ENCODE data around the gene TMEM163.
A peak's percentile ranks its signal among the peaks of the same experiment; 100 is the strongest.
"Not testable (repeated sequence)": the region's sequence is repeated elsewhere in the genome, so short reads cannot be mapped to it uniquely, and the experiment has no call there.

Gene TMEM163

DNA sequence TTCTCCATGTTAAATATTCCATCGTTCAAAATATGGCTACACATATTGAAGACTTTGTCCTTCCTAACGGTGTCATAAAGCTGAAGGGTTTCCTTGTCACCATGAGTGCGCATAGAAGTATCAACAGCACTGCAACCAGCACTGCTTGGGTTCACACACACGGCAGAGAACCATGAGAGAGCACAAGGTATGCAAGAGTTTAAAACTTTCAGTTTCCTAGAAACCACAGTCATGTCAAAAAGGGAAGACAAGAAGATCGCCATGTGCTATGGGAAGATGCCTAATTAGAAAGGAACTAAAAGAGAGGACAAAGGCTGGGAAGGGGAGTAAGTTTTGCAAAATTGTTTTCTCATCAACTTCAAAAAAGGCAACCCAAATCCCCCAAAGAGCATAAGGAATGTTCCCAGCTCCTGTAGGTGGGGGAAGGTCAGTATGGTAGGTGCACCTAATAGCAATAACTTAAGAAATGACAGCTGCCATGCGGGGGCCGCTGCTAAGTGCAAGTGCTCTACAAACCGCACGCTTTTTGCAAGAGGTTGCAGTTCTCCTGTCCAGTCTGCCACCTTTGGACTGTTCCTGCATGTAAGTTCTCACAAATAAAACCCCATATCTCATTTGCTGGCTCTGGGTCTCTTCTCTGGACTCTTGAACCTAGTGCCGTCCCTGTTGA, 136.8 kb downstream of the TMEM163 start:
- DNase-seq = no peak

DNA sequence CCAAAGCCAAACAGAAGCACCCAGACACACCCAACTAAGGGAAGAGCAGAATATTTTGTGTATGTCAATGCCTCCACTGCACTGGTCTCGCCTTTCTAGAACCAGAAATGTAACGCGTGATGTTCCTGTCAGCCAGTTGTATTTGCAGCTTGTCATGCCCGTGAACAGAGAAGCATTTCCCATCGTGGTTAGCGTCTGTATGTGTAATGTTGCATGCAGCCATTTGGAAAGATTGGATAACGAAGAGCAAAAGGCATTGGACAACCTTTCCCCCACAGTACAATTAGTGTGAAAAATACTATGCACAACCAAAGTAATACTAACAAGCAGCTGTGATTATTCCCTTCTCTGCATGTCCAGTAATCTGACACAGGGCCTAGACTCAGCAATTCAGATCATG, 140.5 kb downstream of the TMEM163 start:
- DNase-seq = no peak

- no peak for DNase-seq
These were observed 142.3 kb downstream of the TMEM163 start for GRCh38 chr2:134576478-134576877.

DNA sequence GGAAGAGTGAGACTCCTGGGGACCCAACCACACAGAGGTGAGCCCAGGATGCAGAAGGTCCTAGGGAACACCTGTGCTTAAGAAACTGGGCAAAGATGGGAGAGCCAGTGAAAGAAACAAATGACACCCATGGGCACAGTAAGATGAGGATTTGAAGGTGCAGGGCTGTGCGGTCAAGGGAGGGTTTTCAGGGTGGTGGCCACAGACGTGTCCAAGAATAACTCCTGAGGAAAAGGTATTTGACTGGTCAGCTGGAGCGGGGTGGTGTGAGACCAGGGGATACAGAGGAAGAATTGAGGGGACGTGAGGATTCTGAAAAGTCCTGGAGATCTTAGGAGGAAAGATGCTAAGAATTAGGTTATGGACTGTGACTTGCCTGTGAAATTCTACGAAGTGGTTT, 142.9 kb downstream of the TMEM163 start:
- no peak for DNase-seq

- DNase-seq = no peak
These were observed 144.0 kb downstream of the TMEM163 start for GRCh38 chr2:134574611-134575330.

DNA sequence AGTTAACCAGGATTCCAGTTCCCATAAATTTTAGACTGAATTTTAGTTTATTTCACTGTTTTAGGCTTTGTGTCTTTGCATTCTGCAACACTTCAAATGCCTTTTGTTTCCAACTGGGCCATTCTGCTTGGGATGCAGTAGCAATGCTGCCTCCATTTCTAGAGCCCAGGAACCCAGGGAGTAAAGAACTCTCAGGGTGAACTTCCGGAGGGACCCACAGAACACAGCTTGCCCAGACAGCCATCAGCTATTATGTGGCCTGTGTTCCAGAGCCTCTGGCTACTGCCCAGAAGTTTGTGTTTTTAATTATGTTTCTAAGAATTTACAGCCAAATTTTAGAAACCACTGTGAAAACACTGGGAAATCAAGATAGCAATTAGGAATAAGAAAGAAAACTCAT, 145.1 kb downstream of the TMEM163 start:
- DNase-seq = no peak

- DNase-seq = no peak
These were observed 145.8 kb downstream of the TMEM163 start for GRCh38 chr2:134573085-134573370.

DNA sequence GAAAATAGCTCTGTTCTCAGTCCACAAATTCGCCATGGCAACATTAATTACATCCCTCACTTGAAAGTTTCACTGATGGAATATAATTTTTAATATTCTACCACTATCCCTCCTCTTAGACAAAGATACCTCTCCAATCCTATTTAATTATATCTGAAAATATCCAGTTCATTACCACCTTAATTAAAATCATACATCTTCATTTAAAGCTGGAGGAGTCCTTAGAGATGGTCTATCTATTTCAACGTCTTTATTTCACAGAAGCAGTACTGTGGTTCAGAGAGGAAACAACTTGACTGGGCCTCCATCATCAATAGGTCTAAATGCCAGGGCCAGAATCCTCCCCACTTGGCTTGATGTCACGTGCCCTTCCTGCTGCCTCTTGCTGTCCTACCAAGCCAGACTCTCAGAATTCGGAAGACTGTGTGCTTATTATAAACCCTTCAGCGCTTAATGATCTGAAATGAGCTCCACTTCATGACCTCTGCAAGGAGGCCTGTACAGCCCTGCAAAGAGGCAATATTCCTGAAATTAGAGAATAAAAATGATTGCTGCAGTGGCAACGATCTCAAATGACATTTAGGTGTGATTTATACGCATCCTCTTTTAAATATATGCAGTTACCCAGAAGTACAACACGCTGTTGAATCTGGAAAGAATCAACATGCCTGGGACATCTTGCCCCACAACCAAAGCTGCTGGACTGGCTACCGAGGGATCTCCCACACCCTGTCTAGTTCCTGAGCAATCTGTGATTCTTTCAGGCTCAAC, 146.3 kb downstream of the TMEM163 start:
- peak in 1 of 51 donors; percentile 18 for DNase-seq

GRCh38 chr2:134570676-134571075, 148.1 kb downstream of the TMEM163 start:
- no peak for DNase-seq

- DNase-seq = no peak
These were observed 150.4 kb downstream of the TMEM163 start for GRCh38 chr2:134568413-134568812.

DNA sequence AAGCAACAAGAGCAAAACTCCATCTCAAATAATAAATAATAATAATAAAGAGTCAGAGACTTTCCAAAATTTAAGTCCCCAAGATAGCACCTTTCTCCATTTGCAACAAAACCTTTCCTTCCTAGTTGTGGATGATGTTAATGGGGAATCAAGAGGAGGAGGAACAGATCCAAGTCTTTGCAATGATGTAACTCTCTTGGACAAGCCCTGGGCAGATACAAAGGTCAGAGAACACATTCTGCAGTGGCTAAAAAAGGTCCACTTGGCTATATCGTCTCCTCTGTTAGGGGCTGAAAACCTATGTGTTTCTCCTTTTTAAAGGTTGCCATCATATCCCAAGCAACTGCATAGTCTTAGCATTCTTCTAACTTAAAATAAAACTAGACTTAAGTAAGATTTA, 151.1 kb downstream of the TMEM163 start:
- no peak for DNase-seq

DNA sequence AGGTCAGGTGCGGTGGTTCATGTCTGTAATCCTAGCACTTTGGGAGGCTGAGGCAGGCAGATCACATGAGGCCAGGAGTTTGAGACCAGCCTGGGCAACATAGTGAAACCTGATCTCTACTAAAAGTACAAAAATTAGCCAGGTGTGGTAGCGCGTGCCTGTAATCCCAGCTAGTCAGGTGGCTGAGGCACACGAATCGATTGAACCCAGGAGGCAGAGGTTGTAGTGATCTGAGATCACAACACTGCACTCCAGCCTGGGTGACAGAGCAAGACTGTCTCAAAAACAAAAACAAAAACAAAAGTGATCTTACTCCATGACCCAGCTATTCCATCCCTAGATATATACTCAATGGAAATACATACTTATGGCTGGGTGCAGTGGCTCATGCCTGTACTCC, 153.8 kb downstream of the TMEM163 start:
- DNase-seq = not testable (repeated sequence)

- DNase-seq = no peak
These were observed 154.3 kb downstream of the TMEM163 start for GRCh38 chr2:134564549-134564948.

GRCh38 chr2:134558208-134558830, 160.5 kb downstream of the TMEM163 start:
- no peak for DNase-seq

DNA sequence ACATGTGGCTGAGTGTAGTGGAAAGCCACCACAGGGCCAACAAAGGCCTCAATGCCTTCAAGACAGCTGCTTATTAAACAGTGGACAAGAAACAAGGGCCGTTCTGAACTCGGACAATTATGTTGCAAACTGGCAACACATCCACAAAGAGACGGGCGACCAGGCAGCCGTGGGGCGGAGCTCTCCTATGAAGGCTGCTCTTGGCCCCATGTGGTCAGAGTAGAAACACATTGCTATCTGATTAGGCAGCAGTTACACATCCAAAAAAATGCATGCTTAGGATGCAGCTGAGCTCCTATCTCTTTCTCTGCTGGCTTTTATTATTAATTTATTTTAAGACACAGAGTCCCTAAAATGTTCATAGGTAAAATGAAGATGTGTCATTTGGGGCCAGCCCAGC, 163.4 kb downstream of the TMEM163 start:
- DNase-seq = no peak

DNA sequence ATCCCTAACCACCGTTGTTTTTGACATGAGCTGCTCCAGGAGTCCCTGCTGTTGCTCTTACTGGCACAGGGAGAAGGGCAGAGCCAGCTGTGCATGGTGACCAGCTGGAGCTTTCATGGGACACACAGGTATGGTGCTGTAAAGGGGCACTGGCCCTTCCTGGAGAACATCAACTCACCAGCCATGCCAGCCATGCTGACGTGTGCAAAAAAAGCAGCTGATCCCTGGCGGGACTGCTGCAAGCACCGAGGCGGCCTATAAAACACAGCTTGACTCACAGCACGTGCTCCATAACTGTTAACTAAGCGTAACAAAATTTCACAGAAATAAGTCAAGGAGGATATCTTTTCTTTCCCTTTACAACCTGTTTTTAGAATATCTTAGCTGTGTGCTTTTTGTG, 165.1 kb downstream of the TMEM163 start:
- no peak for DNase-seq

- no peak for DNase-seq
These were observed 168.1 kb downstream of the TMEM163 start for GRCh38 chr2:134550566-134551164.

- DNase-seq = no peak
These were observed 169.7 kb downstream of the TMEM163 start for GRCh38 chr2:134549104-134549503.

DNA sequence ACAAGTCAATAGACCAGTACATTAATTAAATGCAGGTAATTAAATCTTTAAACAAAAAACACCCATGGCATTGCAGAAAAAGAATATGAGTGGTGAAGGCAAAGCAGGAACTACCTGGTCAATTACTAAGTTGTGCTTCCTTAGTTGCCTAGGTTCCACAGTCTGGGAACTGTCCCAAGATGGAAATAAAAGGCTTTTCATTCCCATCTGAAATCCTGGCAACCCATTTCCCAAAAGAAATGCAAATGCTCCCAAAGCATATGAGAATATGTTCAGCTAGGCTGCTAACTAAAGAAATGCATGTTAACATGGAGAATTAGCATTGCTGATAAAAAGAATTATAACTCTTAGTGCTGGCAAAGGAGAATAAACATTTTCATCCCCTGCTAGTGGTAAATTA, 177.8 kb downstream of the TMEM163 start:
- DNase-seq = peak in 2 of 51 donors; percentile 6 to 37

GRCh38 chr2:134539981-134540380, 178.8 kb downstream of the TMEM163 start:
- peak in 10 of 51 donors; percentile 1 to 20 (median 16) for DNase-seq

DNA sequence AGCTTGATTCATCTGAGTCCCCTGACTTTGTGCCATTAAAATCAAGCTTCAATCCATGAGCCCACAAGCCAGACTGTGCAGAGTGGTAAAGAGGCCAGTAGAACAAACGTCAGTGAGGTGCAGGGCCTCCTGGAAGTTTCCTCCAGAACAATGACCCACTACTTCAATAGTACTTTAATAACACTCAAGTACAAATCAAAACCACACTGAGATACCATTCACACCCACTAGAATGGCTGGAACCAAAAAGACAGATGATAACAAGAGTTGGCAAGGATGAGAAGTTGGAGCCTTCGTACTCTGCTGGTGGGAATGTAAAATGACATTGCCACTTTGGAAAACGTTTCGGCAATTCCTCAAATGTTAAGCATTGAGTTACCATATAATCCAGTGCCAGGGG, 181.1 kb downstream of the TMEM163 start:
- DNase-seq = no peak

- DNase-seq = no peak
These were observed 181.7 kb downstream of the TMEM163 start for GRCh38 chr2:134537121-134537520.

All from hypothalamus (tissue), 51 donors.